HEK293 (cell line): ENCODE measurements around the gene ARCN1.
A peak's percentile ranks its signal among the peaks of the same experiment; 100 is the strongest.

Source experiments
- CTCF ChIA-PET: fragments of 350-600 bp; formaldehyde crosslinking; extraction: SDS; loops from one replicate; lab custom pipeline; 2021; ENCODE audit warnings: antibody characterized with exemption; lab: Yijun Ruan, JAX
- POLR2A ChIA-PET: fragments of 300-600 bp; formaldehyde crosslinking; extraction: SDS; loops from one replicate; lab custom pipeline; 2020; ENCODE audit warnings: antibody characterized with exemption, inconsistent platforms; lab: Yijun Ruan, JAX
- H3K27ac ChIP-seq: fragments of 200-500 bp; sonication (Bioruptor generic); 2 replicates; pipeline ENCODE4 v1.5.1; 2014; ENCODE audit warnings: low read depth, low read length, control low read depth, inconsistent platforms; ENCODE audit errors: extremely low read depth
- H3K36me3 ChIP-seq, 2 experiments: fragments of 200-500 bp in 1 of 2; sonication (Bioruptor generic) in 1 of 2; 1 replicate in 1 of 2; 2 replicates in 1 of 2; pipeline ENCODE4 v1.5.1; 2014 to 2017; ENCODE audit warnings: inconsistent platforms in 2 of 2, low read length in 2 of 2; ENCODE audit not compliant: control insufficient read depth in 2 of 2, insufficient read depth in 1 of 2
- H3K4me1 ChIP-seq: fragments of 200-500 bp; sonication (Bioruptor generic); 2 replicates; pipeline ENCODE4 v1.5.1; 2014; ENCODE audit warnings: mild to moderate bottlenecking, low read length, inconsistent platforms; ENCODE audit not compliant: control insufficient read depth, insufficient read depth
- H3K4me3 ChIP-seq: 2 replicates; pipeline ENCODE4 v1.5.1; 2011; ENCODE audit warnings: low read depth, mild to moderate bottlenecking, control low read depth, low read length, moderate library complexity
- H3K9me3 ChIP-seq: fragments of 200-500 bp; sonication (Bioruptor generic); 2 replicates; pipeline ENCODE4 v1.5.1; 2014; ENCODE audit warnings: low read depth, low read length, inconsistent platforms; ENCODE audit not compliant: control insufficient read depth, insufficient read depth
- EGR2 ChIP-seq: fragments of 450-650 bp; formaldehyde crosslinking; IDR thresholded peaks from 2 replicates; pipeline ENCODE4 v1.5.1; 2016; ENCODE audit warnings: low read depth, missing biosample characterization, missing genetic modification characterization
- KLF9 ChIP-seq: fragments of 450-650 bp; formaldehyde crosslinking; IDR thresholded peaks from 2 replicates; pipeline ENCODE4 v1.5.1; 2016; ENCODE audit warnings: missing biosample characterization, missing genetic modification characterization, low read depth
- RBAK ChIP-seq: fragments of 450-650 bp; formaldehyde crosslinking; IDR thresholded peaks from 2 replicates; pipeline ENCODE4 v1.5.1; 2016; ENCODE audit warnings: missing biosample characterization, missing genetic modification characterization
- SP2 ChIP-seq: fragments of 450-650 bp; formaldehyde crosslinking; IDR thresholded peaks from 2 replicates; pipeline ENCODE4 v1.5.1; 2016; ENCODE audit warnings: missing biosample characterization, missing genetic modification characterization
- SP7 ChIP-seq: fragments of 450-650 bp; formaldehyde crosslinking; IDR thresholded peaks from 2 replicates; pipeline ENCODE4 v1.5.1; 2016; ENCODE audit warnings: missing biosample characterization, missing genetic modification characterization
- ZNF157 ChIP-seq: fragments of 450-650 bp; formaldehyde crosslinking; IDR thresholded peaks from 2 replicates; pipeline ENCODE4 v1.5.1; 2016; ENCODE audit warnings: missing biosample characterization, missing genetic modification characterization
- ZNF23 ChIP-seq: fragments of 450-650 bp; formaldehyde crosslinking; IDR thresholded peaks from 2 replicates; pipeline ENCODE4 v1.5.1; 2016; ENCODE audit warnings: missing biosample characterization, missing genetic modification characterization, borderline replicate concordance
- ZNF335 ChIP-seq: fragments of 450-650 bp; formaldehyde crosslinking; conservative IDR thresholded peaks from 2 replicates; pipeline ENCODE4 v1.5.1; 2016; ENCODE audit warnings: missing biosample characterization, missing genetic modification characterization
- ZNF391 ChIP-seq: fragments of 450-650 bp; formaldehyde crosslinking; IDR thresholded peaks from 2 replicates; pipeline ENCODE4 v1.5.1; 2016; ENCODE audit warnings: low read depth, missing biosample characterization, missing genetic modification characterization, borderline replicate concordance
- ZNF404 ChIP-seq: fragments of 450-650 bp; formaldehyde crosslinking; IDR thresholded peaks from 2 replicates; pipeline ENCODE4 v1.5.1; 2017; ENCODE audit warnings: missing biosample characterization, missing genetic modification characterization
- ZNF549 ChIP-seq: fragments of 450-650 bp; IDR thresholded peaks from 2 replicates; pipeline ENCODE4 v1.5.1; 2018; ENCODE audit warnings: missing biosample characterization, missing genetic modification characterization, mild to moderate bottlenecking, inconsistent platforms, moderate library complexity
- ZNF558 ChIP-seq: fragments of 450-650 bp; formaldehyde crosslinking; IDR thresholded peaks from 2 replicates; pipeline ENCODE4 v1.5.1; 2016; ENCODE audit warnings: missing biosample characterization, missing genetic modification characterization
- ZNF596 ChIP-seq: fragments of 450-650 bp; IDR thresholded peaks from 2 replicates; pipeline ENCODE4 v1.5.0; 2018; ENCODE audit warnings: missing biosample characterization, mild to moderate bottlenecking, missing genetic modification characterization, moderate library complexity
- ZNF621 ChIP-seq: fragments of 450-650 bp; formaldehyde crosslinking; IDR thresholded peaks from 2 replicates; pipeline ENCODE4 v1.5.1; 2017; ENCODE audit warnings: missing biosample characterization, missing genetic modification characterization
- ZNF677 ChIP-seq: fragments of 450-650 bp; IDR thresholded peaks from 2 replicates; pipeline ENCODE4 v1.5.0; 2018; ENCODE audit warnings: missing biosample characterization, mild to moderate bottlenecking, missing genetic modification characterization, moderate library complexity
- ZNF747 ChIP-seq: fragments of 450-650 bp; formaldehyde crosslinking; IDR thresholded peaks from 2 replicates; pipeline ENCODE4 v1.5.1; 2016; ENCODE audit warnings: missing biosample characterization, missing genetic modification characterization
- TF ChIP-seq, protein P1 (sequence below): fragments of 450-650 bp; formaldehyde crosslinking; IDR thresholded peaks from 2 replicates; pipeline ENCODE4 v1.5.1; 2016; ENCODE audit warnings: missing biosample characterization, missing genetic modification characterization
- TF ChIP-seq, protein P2 (sequence below): fragments of 450-650 bp; formaldehyde crosslinking; optimal IDR thresholded peaks from 2 replicates; pipeline ENCODE3; 2016; ENCODE audit warnings: missing biosample characterization, mild to moderate bottlenecking, missing genetic modification characterization
- TF ChIP-seq, protein P3 (sequence below): fragments of 450-650 bp; formaldehyde crosslinking; IDR thresholded peaks from 2 replicates; pipeline ENCODE4 v1.5.1; 2017; ENCODE audit warnings: missing biosample characterization, missing genetic modification characterization
- TF ChIP-seq, protein P4 (sequence below): fragments of 450-650 bp; formaldehyde crosslinking; IDR thresholded peaks from 2 replicates; pipeline ENCODE4 v1.5.1; 2016; ENCODE audit warnings: missing biosample characterization, missing genetic modification characterization
- TF ChIP-seq, protein P5 (sequence below): fragments of 450-650 bp; formaldehyde crosslinking; IDR thresholded peaks from 2 replicates; pipeline ENCODE4 v1.5.1; 2016; ENCODE audit warnings: missing biosample characterization, missing genetic modification characterization

Gene ARCN1

DNA sequence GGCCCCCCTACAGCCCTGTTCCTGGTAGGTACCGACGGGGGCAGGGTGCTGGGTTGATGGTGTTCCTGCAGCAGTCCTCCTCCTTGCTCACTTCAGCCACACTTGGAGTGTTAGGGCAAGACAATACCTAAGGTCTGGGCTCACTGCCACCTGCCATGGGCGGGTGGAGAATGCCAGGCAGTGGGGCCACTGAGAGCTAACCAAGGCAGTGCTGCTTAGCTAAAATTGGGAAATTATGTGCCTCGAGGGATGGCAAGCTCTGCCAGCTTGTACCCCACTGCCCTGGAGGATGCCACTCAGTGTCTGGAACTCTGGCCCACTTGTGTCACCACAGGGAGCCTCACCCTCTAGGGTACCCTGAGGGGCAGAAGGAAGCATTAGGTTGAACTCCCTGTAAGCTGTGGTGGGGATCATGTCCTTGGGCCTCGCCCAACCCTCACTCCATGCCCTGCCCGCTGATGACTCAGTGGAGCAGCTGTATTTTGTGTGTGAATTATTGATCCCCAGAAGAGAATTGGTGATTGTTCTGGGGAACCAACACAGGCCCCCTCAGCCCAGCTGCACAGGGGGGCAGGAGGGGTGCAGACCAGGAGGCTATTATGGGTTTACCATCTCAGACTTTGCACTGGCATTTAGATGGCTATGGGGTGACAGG, 53.0 kb downstream of the ARCN1 start:
- TF ChIP-seq SP7 (tag by site-specific recombination) = no peak
- TF ChIP-seq, protein P1, sequence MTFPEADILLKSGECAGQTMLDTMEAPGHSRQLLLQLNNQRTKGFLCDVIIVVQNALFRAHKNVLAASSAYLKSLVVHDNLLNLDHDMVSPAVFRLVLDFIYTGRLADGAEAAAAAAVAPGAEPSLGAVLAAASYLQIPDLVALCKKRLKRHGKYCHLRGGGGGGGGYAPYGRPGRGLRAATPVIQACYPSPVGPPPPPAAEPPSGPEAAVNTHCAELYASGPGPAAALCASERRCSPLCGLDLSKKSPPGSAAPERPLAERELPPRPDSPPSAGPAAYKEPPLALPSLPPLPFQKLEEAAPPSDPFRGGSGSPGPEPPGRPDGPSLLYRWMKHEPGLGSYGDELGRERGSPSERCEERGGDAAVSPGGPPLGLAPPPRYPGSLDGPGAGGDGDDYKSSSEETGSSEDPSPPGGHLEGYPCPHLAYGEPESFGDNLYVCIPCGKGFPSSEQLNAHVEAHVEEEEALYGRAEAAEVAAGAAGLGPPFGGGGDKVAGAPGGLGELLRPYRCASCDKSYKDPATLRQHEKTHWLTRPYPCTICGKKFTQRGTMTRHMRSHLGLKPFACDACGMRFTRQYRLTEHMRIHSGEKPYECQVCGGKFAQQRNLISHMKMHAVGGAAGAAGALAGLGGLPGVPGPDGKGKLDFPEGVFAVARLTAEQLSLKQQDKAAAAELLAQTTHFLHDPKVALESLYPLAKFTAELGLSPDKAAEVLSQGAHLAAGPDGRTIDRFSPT (tag by site-specific recombination) = 0 out of 2 replicates have a peak, but pooled peaks have one; percentile 48
- Histone ChIP-seq H3K9me3 (no peaks in the 10 kb centered on the region), H3K4me3 (no peak overlapping the region), H3K4me1 (peaks cover 9% of the 10 kb centered on the region), H3K36me3 (peaks cover 0 to 45% of the 10 kb centered on the region in 2 experiments; a peak in 1 of 3 replicates), H3K27ac (no peak overlapping the region)
- POLR2A ChIA-PET = interaction anchor here (6.5 kb wide), 1 partner anchor 9 kb away, joined by 67 read pairs; no protein-coding TSS in a partner anchor
- CTCF ChIA-PET = interaction anchor here (0.6 to 1.5 kb wide), 3 partner anchors 10 to 19 kb away, joined by 3 to 6 read pairs (median 3); no protein-coding TSS in a partner anchor

DNA sequence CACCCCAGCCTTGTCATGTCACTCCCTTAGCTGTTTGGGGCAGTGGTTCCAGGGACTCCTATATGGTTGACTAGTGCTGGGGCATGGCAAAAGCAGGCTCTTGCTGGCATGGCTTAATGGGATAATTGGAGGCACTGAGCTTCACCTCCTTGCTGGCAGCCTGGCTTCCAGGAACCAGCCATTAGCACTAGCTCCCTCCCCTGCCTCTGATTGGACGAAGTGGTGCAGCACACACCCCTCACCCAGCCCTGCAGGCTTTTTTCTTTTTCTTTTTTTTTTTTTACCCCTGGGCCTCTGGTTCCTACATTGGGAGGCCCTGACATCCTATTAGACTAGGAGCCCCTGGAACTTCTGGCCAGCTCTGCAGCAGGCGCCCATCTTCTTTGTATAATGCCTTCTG, 53.8 kb downstream of the ARCN1 start:
- peaks cover 9% of the 10 kb centered on the region for H3K4me1 ChIP-seq
- H3K27ac ChIP-seq = no peak overlapping the region
- H3K36me3 ChIP-seq = peaks cover 0 to 50% of the 10 kb centered on the region in 2 experiments; a peak in 1 of 3 replicates
- TF ChIP-seq, protein P2, sequence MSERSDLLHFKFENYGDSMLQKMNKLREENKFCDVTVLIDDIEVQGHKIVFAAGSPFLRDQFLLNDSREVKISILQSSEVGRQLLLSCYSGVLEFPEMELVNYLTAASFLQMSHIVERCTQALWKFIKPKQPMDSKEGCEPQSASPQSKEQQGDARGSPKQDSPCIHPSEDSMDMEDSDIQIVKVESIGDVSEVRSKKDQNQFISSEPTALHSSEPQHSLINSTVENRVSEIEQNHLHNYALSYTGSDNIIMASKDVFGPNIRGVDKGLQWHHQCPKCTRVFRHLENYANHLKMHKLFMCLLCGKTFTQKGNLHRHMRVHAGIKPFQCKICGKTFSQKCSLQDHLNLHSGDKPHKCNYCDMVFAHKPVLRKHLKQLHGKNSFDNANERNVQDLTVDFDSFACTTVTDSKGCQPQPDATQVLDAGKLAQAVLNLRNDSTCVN (tag by site-specific recombination) = no peak
- TF ChIP-seq RBAK (tag by site-specific recombination) (no peak), ZNF23 (tag by site-specific recombination) (no peak), ZNF404 (tag by site-specific recombination) (no peak), KLF9 (no peak), EGR2 (tag by site-specific recombination) (no peak), ZNF549 (no peak), ZNF157 (tag by site-specific recombination) (no peak), ZNF335 (tag by site-specific recombination) (no peak), ZNF677 (tag by site-specific recombination) (no peak), ZNF621 (tag by site-specific recombination) (no peak), ZNF558 (no peak), ZNF747 (tag by site-specific recombination) (no peak), ZNF391 (tag by site-specific recombination) (no peak), SP2 (no peak), ZNF596 (no peak)
- TF ChIP-seq, protein P3, sequence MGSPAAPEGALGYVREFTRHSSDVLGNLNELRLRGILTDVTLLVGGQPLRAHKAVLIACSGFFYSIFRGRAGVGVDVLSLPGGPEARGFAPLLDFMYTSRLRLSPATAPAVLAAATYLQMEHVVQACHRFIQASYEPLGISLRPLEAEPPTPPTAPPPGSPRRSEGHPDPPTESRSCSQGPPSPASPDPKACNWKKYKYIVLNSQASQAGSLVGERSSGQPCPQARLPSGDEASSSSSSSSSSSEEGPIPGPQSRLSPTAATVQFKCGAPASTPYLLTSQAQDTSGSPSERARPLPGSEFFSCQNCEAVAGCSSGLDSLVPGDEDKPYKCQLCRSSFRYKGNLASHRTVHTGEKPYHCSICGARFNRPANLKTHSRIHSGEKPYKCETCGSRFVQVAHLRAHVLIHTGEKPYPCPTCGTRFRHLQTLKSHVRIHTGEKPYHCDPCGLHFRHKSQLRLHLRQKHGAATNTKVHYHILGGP (tag by site-specific recombination) = no peak
- TF ChIP-seq, protein P4, sequence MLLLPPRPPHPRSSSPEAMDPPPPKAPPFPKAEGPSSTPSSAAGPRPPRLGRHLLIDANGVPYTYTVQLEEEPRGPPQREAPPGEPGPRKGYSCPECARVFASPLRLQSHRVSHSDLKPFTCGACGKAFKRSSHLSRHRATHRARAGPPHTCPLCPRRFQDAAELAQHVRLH (tag by site-specific recombination) = no peak
- TF ChIP-seq, protein P5, sequence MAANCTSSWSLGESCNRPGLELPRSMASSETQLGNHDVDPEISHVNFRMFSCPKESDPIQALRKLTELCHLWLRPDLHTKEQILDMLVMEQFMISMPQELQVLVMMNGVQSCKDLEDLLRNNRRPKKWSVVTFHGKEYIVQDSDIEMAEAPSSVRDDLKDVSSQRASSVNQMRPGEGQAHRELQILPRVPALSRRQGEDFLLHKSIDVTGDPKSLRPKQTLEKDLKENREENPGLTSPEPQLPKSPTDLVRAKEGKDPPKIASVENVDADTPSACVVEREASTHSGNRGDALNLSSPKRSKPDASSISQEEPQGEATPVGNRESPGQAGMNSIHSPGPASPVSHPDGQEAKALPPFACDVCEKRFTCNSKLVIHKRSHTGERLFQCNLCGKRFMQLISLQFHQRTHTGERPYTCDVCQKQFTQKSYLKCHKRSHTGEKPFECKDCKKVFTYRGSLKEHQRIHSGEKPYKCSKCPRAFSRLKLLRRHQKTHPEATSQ (tag by site-specific recombination) = no peak
- TF ChIP-seq, all 188 proteins: peak for 0
- POLR2A ChIA-PET = interaction anchor here (6.5 kb wide), 1 partner anchor 8 kb away, joined by 67 read pairs; no protein-coding TSS in a partner anchor
- Histone ChIP-seq H3K4me3 (no peak overlapping the region), H3K9me3 (no peaks in the 10 kb centered on the region)
- CTCF ChIA-PET = interaction anchor here (0.6 to 0.9 kb wide), 3 partner anchors 9 to 33 kb away, joined by 3 to 6 read pairs (median 3); no protein-coding TSS in a partner anchor
